CD4-positive, alpha-beta T cell treated with Interleukin-12 subunit alpha and Interleukin-12 subunit beta, for 1 hour (primary cell): ENCODE results near the gene CCDC88C.

Experiments
- DNase-seq: peaks from one replicate; pipeline ENCODE4 v3.0.0-alpha.2; 2020

CCDC88C gene

DNA sequence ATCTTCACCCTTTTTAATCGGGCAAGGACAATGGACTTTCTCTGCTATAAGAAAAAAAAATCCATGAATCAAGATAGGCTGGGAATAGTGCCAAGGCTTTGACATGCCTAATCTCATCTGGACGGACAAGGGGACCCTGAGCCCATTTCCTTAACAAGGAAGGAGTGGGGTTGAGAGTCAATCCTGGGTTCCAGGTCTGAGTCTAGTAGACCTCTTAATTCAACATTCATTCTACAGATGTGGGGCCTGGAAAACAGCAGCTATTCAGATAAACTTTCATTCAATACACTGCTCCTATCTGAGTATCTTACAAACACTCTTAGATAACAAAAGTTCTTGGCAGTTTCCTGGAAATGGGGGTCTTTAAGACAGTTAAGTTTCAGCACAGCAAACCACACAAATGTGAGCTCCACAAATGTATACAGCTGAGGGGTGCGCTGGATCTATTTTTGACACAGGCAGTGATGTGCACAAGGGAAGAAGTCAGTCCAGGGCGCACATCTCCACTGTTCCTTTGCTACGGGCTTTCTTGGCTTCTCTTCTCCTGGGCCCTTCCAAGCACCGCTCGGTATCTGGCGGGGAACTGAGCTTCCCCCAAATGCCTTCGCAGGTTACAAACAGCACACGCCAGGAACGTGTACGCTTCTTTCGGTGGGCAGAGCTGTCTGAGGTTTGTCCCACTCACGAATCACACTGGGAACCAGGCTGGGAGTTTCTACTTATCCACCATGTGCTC lies 90.9 kb downstream of the CCDC88C start:
- no peak for DNase-seq

DNA sequence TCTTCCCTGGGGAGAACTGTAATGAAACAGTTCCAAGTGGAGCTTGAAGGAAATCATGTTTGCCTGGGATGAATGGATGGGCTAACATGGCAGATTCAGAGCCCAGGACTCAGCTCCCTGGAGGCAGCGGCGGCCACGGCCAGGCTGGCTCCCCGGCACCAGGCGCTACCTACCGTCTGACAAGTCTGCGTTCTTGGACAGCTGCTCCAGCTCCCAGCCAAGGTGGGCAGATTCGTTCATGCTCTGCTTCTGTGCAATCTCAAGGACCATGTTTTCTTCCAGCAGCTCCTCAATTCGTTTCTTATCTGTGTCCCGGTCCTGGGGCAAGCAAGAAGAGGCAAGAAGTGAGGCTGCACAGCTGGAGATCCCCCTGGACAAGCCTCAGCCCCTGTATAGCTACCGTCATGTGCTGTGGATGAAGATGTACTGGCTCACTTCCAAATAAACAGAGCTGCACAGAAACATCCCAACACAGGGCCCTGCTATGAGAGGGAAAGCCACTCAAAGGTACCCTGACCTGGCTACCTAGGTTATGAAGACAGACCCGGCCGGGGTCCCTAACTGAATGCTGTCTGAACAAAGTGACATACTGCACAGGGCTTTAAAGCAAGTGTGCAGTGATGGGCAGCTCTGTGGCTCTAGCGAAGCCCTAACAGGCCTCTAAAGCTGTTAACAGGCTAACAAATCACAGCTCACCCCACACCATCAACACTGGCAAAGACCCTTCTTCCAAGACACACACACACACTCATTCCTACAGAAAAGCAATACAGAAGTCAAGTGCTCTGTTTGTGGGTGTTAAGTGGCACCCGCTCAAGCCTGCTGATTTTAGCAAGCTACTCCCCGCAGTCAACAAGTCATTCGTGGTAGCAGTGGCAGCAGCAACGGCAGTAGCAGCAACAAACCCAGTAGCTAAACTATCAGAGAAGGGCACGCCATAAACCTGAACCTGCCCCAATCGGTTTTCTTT lies 92.7 kb downstream of the CCDC88C start:
- peak; percentile 29 for DNase-seq

DNA sequence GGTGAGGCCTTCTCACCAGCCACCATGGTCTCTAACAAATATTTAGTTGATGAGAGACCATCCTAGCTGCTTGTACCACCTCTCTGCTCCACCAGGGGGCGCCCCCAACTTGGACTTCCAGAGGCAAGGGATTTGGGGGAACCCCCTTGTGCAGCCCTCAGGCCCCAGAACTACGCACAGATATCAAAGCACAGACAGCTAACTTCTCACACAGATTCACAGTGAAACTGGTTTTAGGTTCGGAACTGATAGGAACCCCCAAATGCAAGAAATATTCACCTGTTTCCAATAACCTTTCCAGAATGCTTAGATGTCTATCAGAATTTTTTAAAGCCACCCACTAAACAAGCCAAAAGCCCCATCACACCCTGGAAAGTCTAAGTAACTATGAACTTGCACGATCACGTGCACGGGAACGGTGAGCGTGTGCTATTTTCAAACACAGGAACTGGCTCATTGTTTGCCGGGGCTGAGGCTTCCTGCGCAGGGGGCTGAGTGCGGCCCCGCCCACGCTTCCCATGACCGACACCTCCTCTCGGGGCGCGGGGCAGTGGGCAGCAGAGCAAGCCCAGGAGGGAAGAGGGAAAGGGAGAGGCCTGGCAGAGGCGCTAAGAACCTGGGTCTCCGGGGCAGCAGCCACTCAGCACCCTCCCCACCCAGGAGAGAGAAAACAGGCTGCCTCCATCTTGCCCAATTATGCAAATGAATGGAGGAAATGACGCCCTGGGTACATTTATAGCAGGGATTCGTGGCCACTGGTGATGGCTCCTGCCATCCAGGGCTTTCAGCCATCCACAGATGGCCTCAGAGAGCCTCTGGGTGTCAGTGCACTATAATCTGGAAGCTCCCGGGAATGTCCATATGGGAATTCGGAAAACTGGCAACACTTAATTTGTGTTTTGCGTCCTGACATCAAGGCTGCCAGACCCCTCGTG lies 93.7 kb downstream of the CCDC88C start:
- peak; percentile 92 for DNase-seq

DNA sequence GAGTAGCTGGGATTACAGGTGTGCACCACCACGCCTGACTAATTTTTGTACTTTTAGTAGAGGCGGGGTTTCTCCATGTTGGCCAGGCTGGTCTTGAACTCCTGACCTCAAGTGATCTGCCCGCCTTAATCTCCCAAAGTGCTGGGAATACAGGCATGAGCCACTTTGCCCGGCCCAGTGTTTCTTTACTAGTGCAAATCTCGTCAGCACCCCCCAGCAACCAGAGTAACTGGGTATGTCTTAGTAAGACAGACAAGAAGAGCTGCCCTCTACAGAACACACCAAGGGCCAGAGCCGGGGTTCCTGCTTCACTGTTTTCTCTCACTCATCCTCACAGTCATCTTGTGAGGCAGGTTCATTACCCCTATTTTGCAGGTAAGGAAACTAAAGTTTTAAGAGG lies 94.6 kb downstream of the CCDC88C start:
- no peak for DNase-seq

DNA sequence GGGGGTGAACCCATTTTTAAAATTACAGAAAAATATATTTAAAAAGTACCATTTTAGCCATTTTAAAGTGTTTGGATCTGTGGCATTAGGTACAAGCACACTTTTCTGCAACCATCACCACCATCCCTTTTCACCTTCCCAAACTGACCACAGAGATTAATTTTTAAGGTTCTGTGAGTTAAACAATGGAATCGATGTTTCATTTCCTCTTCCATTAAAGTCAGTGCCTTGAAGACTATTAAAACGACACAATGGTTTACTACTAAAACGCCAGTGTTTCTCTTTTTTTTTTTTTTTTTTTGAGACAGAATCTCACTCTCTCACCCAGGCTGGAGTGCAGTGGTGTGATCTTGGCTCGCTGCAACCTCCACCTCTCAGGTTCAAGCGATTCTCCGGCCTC lies 95.0 kb downstream of the CCDC88C start:
- no peak for DNase-seq

DNA sequence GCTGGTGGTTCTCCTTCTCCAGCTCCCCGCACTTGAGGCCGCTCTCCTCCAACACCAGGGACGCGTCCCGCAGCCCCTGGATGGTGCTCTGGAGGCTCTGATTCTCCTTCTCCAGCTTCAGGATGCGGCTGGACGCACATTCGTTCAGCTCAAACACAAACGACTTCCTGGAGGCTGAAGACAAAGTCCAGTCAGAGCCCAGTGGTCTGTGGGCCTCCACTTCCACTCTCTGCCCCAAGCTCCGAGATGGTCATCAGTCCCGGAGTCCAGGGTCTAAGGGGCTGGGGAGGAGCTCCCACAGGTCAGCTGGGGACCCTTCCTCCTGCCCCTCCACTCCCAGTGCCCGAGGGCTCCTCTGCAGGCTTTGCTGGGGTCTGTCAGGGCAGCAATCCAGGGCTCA lies 96.5 kb downstream of the CCDC88C start:
- no peak for DNase-seq

DNA sequence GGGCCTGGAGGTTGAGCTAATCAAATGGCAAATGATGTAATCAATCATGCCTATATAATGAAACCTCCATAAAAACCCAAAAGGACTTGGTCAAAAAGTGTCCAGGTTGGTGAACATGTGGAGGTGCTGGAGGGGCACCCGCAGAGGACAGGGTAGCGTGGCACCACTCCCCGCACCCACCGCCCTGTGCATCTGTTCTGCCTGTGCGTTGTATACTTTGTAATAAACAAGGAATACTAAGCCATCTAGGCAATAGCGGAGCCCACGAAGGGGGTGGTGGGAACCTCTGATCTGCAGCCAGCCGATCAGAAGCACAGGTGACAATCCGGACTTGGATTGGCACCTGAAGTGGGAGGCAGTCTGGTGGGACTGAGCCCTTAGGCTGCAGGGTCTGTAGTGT lies 97.4 kb downstream of the CCDC88C start:
- no peak for DNase-seq

DNA sequence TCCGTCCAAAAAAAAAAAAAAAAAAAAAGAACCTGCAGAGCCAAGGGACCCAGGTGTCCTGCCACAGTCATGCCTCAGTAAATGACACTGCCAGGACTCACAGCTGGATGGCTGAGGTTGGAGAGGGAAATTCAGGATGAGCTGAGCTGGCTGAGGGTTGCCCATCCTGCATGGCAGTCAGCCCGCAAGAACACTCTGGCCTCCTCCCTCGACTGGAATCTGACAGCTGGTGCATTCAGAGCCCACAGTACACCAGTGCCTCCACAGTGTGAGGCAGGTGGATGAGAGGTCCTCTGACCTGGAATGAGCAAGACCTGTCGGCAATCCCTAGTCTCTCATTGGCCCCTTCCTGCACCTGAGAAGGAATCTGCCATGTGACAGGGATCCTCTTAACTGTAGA lies 98.7 kb downstream of the CCDC88C start:
- DNase-seq = no peak

DNA sequence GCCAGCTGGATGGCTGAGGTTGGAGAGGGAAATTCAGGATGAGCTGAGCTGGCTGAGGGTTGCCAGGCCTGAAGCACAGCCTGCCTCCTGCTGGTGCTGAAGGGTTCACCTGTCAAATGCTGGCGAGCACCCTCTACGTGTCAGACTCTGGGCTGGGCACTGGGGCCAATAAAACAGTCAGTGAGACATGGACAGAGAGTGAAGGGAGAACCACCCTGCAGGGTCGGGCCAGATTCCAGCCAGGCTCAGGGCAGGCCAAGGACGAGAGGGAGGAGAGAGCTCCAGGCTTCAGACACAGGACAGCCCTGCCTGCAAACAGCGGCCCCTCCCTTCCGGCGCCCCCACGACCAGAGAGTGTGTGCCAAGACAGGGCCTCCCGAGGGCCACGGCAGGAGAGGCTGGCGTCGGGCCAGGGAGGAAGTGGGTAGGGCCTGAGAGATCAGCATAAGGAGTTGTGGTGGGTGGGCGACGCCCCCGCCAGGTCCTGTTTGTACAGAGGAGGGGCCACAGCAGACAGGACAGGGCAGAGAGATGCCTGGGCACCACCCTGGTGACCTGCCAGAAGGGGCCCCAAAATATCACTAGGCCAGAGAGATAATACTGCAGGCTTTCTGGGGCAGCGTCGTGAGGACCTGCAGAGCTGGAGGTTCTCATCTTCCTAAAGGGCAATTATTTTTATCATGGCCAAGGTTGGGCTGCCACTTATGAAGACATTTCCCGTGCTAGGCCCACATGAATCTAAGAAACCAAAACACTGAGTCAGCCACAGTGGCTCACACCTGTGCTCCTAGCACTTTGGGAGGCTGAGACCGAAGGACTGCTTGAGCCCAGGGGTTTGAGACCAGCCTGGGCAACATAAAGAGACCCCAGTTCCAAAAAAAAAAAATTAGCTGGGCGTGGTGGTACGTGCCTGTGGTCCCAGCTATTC lies 100.0 kb downstream of the CCDC88C start:
- peak; percentile 85 for DNase-seq

DNA sequence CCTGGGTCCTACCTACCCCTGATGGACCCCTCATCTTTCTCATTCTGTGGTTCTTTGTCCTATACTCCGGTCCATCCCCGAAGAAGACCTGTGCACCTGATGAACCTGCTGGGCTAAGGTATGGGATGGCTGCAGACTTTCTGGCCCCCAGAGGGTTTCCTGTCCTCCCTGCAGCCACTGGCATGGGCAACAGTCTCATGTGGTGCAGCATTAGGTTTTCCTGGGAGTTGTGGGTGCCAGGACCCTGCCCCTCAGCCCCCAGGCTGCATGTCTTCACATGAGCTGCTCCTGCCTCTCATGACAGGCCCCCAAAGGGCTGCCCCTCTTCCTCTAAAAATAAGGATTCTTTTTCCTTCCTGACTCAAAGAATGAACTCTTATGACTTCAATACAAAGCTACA lies 100.9 kb downstream of the CCDC88C start:
- DNase-seq = no peak

DNA sequence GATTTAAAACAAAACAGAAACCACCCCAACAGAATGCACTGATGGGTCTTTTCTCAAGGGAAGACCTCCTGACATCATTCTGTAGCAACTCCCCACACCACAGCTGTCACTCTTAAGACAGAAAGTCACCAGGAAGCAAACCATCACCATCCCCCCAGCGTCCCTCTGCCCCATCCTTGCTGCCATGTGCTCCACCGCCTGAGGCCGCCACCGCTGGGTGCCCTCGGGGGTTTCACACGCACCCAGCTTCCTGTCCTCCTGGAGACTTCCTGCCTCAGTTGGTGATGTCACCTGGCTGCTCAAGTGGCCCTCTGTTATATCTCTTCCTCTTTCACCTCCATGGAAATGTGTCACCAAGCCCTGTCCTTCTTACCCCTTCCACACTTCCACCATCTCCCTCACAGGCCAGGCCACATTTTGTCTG lies 101.8 kb downstream of the CCDC88C start:
- peak; percentile 88 for DNase-seq

DNA sequence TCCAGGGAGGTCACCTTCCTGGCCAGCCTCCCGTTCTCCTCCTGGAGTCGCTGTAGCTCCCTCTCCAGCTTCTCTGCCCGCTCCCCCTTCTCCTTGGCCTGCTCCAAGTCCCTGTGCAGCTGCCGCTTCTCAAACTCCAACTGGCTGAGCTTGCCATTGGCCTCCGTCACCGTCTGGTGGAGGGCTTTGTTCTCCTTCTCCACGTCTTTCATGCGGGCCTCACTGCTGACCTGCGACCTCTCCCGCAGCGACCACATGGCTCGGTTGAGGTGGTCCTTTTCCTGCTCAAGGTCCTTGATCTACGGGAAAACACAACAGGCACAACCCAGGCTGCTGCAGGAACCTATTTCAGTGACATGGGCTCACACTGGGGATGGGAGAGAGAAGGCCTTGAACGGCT lies 103.8 kb downstream of the CCDC88C start:
- no peak for DNase-seq

DNA sequence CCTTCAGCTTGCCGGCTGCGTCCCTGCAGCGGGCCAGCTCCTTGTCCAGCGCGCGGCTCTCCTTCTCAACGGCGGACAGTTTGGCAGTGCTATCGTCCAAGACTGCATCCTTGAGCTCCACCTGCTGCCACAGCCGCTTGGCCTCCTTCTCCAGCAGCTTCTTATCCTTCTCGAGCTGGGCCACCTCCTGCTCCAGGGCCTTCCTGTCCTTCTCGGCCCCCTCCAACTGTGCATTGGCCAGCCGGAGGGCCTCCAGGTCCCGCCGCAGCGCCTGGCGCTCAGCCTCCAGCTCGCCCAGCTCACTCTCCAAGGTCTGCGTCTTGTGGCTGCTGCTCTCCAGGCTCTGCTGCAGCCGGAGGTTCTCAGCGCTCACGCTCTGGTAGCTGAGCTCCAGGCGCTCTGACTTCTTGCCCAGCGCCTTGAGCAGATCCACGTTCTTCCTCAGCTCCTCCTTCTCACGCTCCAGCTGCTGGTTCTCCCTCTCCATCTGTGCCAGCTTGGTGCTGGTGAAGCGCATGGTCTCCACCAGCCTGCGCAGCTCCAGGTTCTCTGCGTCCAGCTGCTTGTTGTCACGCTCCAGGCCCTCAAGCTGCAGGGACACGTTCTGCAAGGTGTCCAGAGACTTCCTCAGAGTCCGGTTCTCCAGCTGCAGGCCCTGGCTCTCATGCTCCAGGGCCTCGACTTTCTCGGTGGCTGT lies 104.3 kb downstream of the CCDC88C start:
- no peak for DNase-seq

DNA sequence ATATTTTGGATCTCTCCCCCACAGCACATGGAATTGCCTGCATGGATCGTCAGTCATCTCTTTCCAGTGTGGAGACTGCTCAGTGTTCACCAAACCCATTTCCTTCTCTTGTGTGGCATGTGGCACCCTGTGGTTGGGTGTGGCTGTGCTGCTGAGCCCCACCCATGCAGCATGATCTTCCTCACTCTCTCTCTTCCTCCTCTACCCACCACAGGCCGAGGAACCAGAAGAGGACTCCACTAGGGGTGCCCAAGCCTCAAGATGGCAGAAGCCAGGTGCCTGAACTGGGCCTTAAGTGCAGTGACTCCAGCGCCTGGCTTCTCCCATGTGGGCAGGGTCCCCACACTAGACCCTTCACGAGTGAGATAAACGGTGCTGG lies 106.3 kb downstream of the CCDC88C start:
- peak; percentile 78 for DNase-seq

DNA sequence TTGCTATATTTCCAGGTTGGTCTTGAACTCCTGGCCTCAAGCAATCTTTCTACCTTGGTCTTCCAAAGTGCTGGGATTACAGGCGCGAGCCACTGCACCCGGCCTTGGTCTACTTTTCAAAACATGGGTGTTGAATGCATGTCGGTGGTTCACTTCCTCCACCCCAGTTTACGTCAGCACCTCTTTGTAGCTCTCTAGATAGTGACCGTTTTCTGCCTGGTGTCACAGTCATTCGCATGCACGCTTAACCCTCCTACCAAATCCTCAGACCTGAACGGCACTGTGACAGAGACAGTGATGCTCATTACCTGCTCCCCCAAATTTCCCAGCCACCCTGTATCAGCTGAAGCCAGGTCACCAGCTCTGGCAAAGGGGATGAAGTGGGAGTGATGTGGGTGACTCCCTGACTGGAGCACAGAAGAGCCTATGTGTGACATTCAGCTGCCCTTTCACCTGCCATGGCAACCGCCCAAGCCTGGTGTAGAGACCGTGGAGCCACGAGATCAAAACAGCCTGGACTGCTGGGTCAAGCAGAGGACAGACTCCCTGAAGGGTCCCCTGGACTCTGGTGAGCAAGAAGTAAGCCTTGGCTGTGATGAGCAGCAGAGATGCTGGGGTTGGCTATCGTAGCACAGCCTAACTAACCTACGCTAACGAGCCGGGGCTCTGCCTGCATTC lies 106.9 kb downstream of the CCDC88C start:
- peak; percentile 58 for DNase-seq

DNA sequence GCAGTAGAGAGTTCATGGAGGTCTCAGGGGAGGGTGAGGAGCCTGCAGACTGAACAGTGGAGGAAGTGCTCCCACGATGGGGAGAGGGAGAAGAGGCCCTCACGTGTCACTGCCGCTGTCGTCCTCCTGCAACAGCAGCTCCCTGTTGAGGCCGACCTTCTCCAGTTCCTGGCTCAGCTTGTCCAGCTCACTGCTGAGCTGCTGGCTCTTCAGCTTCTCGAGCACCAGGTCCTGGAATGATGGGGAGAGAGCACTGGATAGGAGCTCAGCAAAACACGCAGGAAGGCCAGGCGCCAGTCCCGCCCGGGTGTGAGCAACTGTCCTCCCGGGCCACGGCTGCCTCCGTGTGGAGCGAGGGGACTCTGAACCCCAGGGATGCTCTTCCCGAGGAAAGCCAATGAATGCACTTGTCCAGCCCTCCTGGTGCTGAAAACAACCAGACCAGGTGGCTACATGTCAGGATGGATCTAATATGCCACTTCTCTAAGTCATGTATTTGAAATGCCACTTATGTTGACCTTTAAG lies 107.8 kb downstream of the CCDC88C start:
- no peak for DNase-seq

DNA sequence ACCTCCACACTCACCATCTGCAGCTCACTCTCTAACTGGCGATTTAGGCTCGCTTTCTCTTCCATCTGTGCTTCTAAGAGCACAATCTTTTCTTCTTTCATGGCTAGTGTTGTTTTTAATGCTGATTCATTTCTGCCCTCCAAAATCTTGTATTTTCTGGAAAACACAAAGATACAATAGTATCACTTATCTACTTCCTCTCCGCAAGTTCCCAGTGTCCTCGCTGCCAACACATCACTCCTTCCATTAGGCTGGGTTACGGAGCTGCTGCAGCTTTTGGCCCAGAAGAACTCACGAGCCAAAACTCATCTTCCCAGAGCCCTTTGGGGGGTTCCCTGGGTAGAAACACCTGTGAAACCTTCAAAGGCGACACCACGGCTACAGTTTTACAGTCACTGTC lies 109.3 kb downstream of the CCDC88C start:
- DNase-seq = no peak

DNA sequence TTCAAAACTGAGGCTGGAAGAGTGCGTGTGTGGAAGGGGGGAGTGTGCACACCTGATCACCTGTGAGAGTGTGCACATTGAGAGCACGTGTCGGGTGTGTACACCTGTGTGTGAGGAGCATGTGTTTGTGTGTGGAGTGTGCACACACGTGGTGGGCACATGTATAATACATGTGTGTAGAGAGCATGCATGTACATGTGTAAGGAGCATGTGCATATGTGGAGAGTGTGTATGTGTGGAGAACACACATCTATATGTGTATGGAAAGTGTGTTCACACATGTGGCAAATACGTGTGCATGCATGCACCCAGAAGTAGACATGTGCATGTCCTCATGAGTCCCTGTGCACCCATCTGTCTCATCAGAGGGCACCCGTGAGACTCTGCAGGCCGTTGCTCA lies 110.0 kb downstream of the CCDC88C start:
- DNase-seq = no peak

DNA sequence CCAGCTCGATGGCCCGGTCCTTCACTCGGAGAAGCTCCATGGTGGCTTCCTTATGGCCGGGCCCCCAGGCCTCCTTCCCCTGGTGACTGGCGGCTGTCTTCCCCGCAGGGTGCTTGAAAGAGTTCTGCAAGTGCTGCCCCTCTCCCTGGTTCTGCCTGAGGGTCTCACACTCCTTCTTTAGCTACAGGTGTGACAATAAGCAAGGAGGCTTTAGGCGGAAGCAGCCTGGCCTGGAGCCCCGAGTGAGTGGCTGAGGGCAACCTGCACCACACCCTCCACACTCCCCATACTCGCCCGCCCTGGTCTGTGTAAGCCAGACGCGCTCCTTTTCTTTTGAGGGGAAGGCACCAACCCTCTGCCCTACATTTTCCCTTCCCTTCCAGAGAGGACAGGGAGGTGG lies 110.6 kb downstream of the CCDC88C start:
- DNase-seq = no peak

DNA sequence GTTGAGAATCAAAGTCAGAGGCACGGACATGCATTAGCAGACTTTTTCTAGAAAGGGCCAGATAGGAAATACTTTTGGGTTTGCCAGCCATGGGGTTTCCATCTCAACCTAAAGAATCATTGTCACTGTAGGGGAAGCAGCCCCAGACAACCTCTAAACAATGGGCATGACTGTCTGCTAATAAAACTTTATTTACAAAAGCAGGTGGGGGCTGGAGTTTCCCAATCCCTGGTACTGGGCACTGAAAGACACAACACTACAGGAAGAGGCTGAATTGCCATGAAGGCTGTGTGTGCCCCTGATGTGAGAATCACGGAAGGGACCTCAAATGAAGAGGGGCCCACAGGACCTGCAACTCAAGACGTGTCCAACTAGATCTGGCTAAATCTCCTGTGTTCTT lies 111.1 kb downstream of the CCDC88C start:
- no peak for DNase-seq
